ENCODE data around the gene TMEM95. TPM values are rescaled to one million over a fixed set of nuclear protein-coding genes. Genes with fewer than 3 reads are reported as not detected.
"Not testable (repeated sequence)": the region's sequence is repeated elsewhere in the genome, so short reads cannot be mapped to it uniquely, and the experiment has no call there.

The TMEM95 gene
- total RNA-seq, 1 experiment from 2014 or later = not detected

GRCh38 chr17:7334938-7335538, 19.9 kb upstream of the TMEM95 start:
- TF ChIP-seq, protein P1, sequence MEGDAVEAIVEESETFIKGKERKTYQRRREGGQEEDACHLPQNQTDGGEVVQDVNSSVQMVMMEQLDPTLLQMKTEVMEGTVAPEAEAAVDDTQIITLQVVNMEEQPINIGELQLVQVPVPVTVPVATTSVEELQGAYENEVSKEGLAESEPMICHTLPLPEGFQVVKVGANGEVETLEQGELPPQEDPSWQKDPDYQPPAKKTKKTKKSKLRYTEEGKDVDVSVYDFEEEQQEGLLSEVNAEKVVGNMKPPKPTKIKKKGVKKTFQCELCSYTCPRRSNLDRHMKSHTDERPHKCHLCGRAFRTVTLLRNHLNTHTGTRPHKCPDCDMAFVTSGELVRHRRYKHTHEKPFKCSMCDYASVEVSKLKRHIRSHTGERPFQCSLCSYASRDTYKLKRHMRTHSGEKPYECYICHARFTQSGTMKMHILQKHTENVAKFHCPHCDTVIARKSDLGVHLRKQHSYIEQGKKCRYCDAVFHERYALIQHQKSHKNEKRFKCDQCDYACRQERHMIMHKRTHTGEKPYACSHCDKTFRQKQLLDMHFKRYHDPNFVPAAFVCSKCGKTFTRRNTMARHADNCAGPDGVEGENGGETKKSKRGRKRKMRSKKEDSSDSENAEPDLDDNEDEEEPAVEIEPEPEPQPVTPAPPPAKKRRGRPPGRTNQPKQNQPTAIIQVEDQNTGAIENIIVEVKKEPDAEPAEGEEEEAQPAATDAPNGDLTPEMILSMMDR (conservative IDR thresholded peaks at IDR 0.05; ENCODE audit: low read depth, low read length) = no peak
- TF ChIP-seq EZH2 (IDR thresholded peaks at IDR 0.05; ENCODE audit: low read length, unreplicated experiment) = no peak
- TF ChIP-seq EZH2phosphoT487 (IDR thresholded peaks at IDR 0.05; ENCODE audit: borderline replicate concordance, low read length) = no peak
- Histone ChIP-seq H2AFZ (ENCODE audit: low read length) (no peak overlapping the region), H3F3A (ENCODE audit: low read length, unreplicated experiment) (no peaks in the 10 kb centered on the region), H3K9me2 (replicated peaks; ENCODE audit: low read length) (no peaks in the 10 kb centered on the region), H3K9me3 (ENCODE audit: low read length) (no peaks in the 10 kb centered on the region), H3K4me3 (ENCODE audit: low read length) (no peak overlapping the region), H3K9ac (ENCODE audit: low read length) (no peak overlapping the region), H3K36me3 (ENCODE audit: low read depth, low read length) (no peaks in the 10 kb centered on the region), H3K79me2 (ENCODE audit: low read length) (no peaks in the 10 kb centered on the region), H3K4me1 (ENCODE audit: insufficient read depth, low read length) (no peaks in the 10 kb centered on the region), H3K27ac (ENCODE audit: low read length) (no peak overlapping the region), H3K27me3 (ENCODE audit: low read length) (no peaks in the 10 kb centered on the region), H4K20me1 (ENCODE audit: low read length) (no peaks in the 10 kb centered on the region), H3K4me2 (ENCODE audit: low read length) (no peak overlapping the region)
- intact Hi-C loops (cut with micrococcal nuclease) = no loop called here
- ChIA-PET POLR2A (ENCODE audit: unreplicated experiment) (no interaction called here), CTCF (no interaction called here)
- no peak for ATAC-seq
- DNase-seq = no peak
- BruUV-seq (replicated peaks) = no TSS peak

DNA sequence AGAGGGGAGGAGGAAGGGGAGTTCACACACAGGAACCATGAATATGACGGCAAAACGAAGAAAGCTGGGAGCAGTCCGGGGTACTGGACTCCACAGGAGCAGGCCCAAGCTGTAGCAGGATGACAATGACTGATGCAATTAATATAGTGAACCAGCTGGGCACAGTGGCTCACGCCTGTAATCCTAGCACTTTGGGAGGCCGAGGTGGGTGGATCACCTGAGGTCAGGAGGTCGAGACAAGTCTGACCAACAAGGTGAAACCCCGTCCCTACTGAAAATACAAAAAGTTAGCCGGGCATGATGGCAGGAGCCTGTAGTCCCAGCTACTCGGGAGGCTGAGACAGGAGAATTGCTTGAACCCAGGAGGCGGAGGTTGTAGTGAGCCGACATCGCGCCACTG, 19.2 kb upstream of the TMEM95 start:
- H3K79me2 ChIP-seq (ENCODE audit: low read length); H3K27me3 ChIP-seq (ENCODE audit: low read length); H3K36me3 ChIP-seq (ENCODE audit: low read depth, low read length); CTCF ChIA-PET; H3K4me3 ChIP-seq (ENCODE audit: low read length); H3K9me2 ChIP-seq (replicated peaks; ENCODE audit: low read length); H3K4me1 ChIP-seq (ENCODE audit: insufficient read depth, low read length); DNase-seq; intact Hi-C loops (cut with micrococcal nuclease); H3K4me2 ChIP-seq (ENCODE audit: low read length); POLR2A ChIA-PET (ENCODE audit: unreplicated experiment); H3F3A ChIP-seq (ENCODE audit: low read length, unreplicated experiment); ATAC-seq; H2AFZ ChIP-seq (ENCODE audit: low read length); BruUV-seq (replicated peaks); H3K9ac ChIP-seq (ENCODE audit: low read length); H4K20me1 ChIP-seq (ENCODE audit: low read length); H3K9me3 ChIP-seq (ENCODE audit: low read length); H3K27ac ChIP-seq (ENCODE audit: low read length): not testable (repeated sequence)

DNA sequence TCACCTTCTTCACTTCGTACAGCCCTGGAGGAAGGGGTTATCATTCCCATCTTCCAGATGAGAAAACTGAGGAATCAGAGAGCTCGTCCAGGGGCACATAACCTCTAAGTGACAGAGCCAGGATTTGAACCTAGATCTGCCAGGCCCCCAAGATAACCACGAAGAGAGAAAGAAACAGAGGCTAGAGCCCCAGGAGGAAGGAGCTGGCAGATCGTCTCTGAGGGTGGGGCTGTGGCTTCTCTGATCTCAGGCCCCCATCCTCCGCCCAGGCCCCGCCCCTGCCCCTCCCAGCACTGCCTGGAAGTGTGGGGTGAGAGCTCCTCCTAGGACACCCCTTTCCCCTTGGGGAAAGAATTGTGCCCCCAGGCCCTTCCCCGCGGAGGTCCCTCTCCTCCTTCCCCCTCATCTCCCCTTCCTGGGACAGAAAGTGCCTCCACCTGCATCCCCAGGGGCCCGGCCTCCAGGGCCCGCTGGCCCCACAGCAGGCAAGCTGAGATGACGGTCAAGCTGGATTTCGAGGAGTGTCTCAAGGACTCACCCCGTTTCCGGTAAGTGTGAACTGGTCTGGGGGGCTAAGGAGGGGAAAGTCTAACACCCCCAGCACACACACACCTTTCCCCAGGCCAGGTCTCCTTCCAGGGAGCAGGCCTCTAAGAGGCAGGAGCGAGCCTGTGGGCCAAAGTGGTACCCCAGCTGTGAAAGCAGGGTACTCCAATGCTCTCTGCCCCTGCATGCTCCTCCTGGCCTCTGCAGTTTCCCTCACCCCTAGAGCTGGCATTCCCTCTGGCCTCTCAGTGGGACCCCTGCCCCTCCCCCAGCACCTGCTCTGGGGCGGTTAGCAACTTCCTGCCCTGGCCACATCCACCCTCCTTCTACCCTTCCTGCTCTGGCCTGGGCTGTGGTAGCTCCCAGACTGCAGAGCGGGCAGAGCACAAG, 18.4 kb upstream of the TMEM95 start, which contains the start of gene ACAP1:
TSS of gene ACAP1 (plus strand) at position 290 of the 936 bp plus-strand sequence. CDS start at position 496, 206 bp downstream.
- ATAC-seq = no peak
- H3K27me3 ChIP-seq (ENCODE audit: low read length) = no peaks in the 10 kb centered on the region
- H3K4me2 ChIP-seq (ENCODE audit: low read length) = no peak within 1 kb of the TSS
- ChIA-PET POLR2A (ENCODE audit: unreplicated experiment) (no interaction called here), CTCF (no interaction called here)
- H2AFZ ChIP-seq (ENCODE audit: low read length) = no peak within 1 kb of the TSS
- H3K9me3 ChIP-seq (ENCODE audit: low read length) = no peaks in the 10 kb centered on the region
- no peaks in the 10 kb centered on the region for H3K79me2 ChIP-seq (ENCODE audit: low read length)
- BruUV-seq (replicated peaks) = no TSS peak
- TF ChIP-seq EZH2phosphoT487 (IDR thresholded peaks at IDR 0.05; ENCODE audit: borderline replicate concordance, low read length) (no peak), EZH2 (IDR thresholded peaks at IDR 0.05; ENCODE audit: low read length, unreplicated experiment) (no peak)
- TF ChIP-seq, protein P1 (conservative IDR thresholded peaks at IDR 0.05; ENCODE audit: low read depth, low read length) = no peak
- no peak for DNase-seq
- H3K27ac ChIP-seq (ENCODE audit: low read length) = no peak within 1 kb of the TSS
- intact Hi-C loops (cut with micrococcal nuclease) = no loop called here
- no peaks in the 10 kb centered on the region for H3K4me1 ChIP-seq (ENCODE audit: insufficient read depth, low read length)
- no peak within 1 kb of the TSS for H3K9ac ChIP-seq (ENCODE audit: low read length)
- H3K4me3 ChIP-seq (ENCODE audit: low read length) = no peak within 1 kb of the TSS
- no peaks in the 10 kb centered on the region for H4K20me1 ChIP-seq (ENCODE audit: low read length)
- H3F3A ChIP-seq (ENCODE audit: low read length, unreplicated experiment) = no peaks in the 10 kb centered on the region
- no peaks in the 10 kb centered on the region for H3K36me3 ChIP-seq (ENCODE audit: low read depth, low read length)
- H3K9me2 ChIP-seq (replicated peaks; ENCODE audit: low read length) = no peaks in the 10 kb centered on the region

- H3K4me1 ChIP-seq (ENCODE audit: insufficient read depth, low read length); H3K27ac ChIP-seq (ENCODE audit: low read length); H3K27me3 ChIP-seq (ENCODE audit: low read length); CTCF ChIA-PET; H3K9me2 ChIP-seq (replicated peaks; ENCODE audit: low read length); BruUV-seq (replicated peaks); H2AFZ ChIP-seq (ENCODE audit: low read length); H3K4me2 ChIP-seq (ENCODE audit: low read length); ATAC-seq; H3K9me3 ChIP-seq (ENCODE audit: low read length); POLR2A ChIA-PET (ENCODE audit: unreplicated experiment); H3K9ac ChIP-seq (ENCODE audit: low read length); intact Hi-C loops (cut with micrococcal nuclease); H3K4me3 ChIP-seq (ENCODE audit: low read length); H3F3A ChIP-seq (ENCODE audit: low read length, unreplicated experiment); H3K36me3 ChIP-seq (ENCODE audit: low read depth, low read length); DNase-seq; H3K79me2 ChIP-seq (ENCODE audit: low read length); H4K20me1 ChIP-seq (ENCODE audit: low read length): not testable (repeated sequence)
Observed at GRCh38 chr17:7337600-7337999, 17.4 kb upstream of the TMEM95 start.
